Measurements from ENCODE around the gene CACNA2D1. TPM values are rescaled to one million over a fixed set of nuclear protein-coding genes. Genes with fewer than 3 reads are reported as not detected.
A peak's percentile ranks its signal among the peaks of the same experiment; 100 is the strongest.

The CACNA2D1 gene
- total RNA-seq, 1 donor from 2014 or later = 197 TPM

DNA sequence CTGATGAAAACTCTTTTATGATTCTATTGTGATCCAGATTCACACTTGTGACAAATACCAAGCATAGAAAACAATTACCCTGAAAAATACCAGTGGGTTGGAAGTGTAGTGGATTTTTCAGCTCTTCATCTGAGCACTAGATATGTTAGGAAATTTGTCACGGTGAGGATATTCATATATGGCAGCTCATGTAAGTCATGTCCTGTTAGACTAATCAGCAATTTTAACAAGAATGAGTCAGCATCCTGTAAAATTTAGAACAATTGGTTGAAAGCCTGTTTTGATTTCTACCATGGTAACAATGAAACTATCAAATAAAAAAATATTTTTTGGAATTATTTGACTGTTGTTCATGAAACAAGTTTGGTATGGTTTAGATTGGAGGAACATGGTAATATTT is 334.3 kb downstream of the CACNA2D1 start:
- DNase-seq = no peak

DNA sequence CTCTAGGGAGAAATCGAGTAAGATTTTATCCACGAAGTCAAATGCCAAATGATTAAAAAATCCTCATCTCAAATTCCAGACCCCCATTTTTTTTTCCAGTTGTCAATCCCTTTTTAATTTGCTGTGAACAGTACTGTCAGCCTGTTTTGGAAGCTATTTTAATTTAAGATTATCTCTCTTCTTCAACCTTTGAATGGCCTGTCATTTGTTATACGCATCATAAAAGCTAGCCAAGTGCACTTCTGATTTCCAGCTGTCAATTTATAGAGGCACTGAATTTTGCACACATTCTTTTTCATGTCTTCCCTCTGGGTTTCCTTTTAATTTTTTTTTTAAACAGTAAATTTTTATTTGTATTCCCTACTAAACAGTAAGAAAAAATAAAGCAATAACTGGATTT is 337.4 kb downstream of the CACNA2D1 start:
- no peak for DNase-seq

DNA sequence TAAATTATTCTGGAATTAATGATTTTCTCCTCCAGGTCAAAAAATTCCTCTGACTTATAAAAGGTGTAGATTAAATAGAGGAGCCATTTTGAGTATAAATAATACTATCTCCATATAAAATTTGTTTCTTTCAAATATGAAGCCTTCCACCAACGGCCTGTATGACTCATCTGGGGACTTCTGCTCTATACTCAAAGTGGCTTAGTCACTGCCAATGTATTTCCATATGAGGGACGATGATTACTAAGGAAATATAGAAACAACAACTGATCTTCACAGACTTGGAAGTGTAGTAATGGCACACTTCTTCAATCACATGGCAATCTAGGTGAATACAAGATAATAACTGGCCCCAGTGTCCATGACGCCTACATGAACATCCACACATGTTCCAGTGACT is 338.1 kb downstream of the CACNA2D1 start:
- no peak for DNase-seq

DNA sequence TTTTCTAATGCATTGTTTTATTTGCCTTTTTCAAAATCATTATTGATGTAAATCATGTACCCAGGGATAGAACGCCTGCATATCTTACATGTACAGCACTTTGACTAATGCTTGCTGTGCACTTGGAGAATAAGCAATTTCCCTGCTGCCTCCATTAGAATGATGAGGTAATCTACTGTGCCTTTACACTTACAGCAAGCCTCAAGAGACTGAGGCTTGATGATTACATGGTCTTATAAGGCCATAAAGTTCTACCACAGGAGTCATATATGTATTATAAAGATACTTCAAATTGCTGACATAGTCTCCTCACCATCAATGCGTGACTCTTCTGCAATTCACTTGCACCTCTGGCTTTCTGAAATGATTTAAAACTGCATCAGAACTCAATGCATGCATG is 345.2 kb downstream of the CACNA2D1 start:
- no peak for DNase-seq

DNA sequence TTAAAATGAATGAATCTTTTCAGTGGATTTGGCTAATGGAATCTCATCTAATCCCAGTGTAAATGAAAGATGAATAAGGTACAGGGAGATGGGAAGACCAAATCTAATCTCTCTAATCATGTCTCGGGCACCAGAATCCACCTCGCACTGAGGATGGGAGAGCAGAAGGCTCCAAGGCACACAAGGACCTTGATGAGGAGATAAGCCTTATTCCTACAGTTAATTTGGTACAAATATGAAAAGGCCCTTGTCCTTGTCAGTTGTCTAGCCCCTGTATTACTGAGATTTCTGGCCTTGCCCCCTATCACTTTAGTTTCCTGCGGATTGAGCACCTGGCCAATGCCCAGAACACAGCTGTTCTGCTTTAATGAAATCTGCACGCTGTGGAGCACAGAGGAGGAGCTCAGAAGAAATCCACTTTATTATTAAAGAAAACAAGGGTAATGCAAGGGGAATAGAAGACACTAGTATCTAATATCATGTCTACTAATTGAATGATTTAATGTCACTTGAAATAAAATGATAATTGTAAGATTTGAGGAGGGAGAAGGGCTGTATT is 352.4 kb downstream of the CACNA2D1 start:
- DNase-seq = peak; percentile 26

DNA sequence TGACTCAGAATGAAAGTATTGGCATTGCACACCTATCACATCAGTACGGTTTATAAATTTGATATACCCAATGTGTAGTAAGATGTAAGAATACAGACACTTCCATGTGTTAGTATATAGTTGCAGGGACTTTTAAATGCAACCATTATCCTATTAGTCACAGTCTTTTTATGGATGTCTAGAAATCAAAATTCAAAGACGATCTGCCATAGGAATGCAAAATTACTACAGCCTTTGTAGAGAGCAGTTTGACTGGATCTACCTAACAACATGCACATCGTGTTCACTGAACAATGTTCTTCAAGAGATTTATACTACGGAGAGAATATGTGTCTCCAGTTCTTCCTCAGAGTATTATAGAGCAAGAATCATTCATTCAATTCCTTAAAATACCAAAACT is 356.5 kb downstream of the CACNA2D1 start:
- no peak for DNase-seq

DNA sequence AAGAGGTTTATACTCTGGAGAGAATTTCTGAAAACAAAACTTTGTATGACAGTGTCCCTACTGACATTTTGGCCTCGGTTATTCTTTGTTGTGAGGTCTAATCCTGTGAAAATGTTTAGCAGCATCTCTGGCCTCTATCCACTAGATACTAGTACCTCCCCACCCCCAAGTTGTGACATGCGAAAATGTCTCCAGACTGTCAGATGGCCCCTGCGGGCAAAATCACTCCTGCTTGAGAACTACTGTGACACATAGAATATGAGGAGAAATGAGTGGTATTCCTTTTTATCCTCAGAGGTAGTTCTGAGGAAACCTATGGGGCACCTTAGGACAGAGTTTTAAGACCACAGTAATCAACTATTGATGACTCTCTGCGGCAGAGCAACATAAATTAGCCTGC is 358.5 kb downstream of the CACNA2D1 start:
- no peak for DNase-seq

DNA sequence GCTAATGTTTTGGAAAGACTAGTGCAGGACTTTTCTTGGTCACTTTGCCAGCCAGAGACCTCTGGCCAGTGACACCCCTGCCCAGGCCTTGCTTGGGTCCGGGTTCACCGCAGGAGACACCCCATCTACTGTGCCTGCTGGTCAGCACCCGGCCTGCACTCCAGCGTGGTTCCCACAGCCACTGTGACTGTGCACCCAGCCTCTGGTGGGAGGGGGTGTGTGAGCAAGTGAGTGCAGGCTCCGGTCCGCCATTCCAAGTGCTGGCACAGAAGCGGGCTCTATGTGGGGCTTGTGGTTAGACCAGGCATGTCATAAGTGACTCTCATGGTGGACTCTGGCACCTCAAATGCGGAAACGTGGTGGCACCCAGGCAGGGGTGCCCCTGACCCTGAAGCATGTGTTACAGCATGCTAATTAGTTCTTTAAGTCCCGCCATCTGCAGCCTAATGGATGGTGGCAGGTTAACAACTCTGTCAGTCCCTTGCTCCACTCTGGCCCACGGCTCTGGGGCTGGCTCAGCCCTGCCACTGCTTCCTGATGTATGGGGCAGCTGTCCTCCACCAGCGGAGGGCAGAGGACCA is 361.8 kb downstream of the CACNA2D1 start:
- no peak for DNase-seq

DNA sequence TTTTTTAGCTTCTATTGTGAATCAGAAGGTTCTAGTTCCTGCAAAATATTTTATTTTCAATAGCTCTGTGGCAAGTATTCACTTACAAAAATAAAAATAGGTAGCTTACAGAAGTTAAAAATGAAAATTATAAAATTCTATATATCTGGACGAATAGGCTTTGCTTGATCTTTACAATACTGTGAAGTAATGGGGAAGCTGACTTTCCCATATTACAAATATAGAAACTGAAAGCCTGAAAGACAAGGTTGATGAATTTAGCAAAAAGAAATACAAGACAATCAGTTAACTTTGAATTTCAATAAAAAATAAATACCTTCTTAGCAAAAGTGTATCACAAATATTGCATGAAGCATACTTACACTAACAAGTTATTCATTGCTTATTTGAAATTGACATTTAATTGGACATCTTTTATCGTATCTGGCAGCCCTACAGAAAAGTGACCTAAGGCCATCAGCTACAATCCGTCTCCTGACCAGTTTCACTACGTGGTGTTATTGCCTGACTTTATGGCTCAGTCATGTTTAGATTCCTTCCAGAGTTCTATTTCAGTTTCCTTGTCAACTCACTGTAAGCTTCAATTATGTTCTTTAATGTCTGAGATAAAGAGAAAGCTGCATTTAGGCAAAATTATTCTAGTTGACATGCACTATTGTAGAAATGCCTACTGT is 363.2 kb downstream of the CACNA2D1 start:
- no peak for DNase-seq

DNA sequence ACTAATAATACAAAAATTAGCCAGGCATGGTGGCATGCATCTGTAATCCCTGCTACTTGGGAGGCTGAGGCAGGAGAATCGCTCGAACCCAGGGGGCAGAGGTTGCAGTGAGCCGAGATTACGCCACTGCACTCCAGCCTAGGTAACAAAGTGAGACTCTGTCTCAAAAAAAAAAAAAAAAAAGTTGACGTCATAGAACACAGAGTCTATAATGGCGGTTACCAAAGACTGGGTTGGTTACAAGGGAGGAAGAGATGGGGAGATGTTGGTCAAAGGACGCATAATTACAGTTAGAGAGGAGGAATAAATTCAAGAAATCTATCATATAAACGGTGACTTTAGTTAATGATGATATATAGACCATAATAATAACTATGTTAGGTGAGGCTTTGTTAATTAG is 364.1 kb downstream of the CACNA2D1 start:
- DNase-seq = no peak

DNA sequence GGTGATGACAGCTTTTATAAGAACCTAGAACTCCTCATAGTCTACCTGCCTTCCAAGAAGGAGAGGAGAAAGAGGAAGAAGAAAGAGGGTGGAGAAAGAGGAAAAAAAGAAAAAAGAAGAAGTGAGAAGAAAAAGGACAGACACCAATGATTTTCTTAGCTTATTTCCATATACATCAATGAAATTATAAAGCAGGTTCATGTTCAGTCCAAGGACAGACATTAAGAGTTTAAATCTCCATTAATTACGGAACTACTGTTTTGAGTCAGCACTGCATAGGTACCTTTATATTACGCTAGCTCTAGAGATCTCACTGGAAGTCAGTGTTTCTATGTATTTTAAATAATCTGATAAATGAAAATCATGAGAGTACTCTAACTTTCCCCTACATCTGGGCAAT is 364.8 kb downstream of the CACNA2D1 start:
- no peak for DNase-seq

DNA sequence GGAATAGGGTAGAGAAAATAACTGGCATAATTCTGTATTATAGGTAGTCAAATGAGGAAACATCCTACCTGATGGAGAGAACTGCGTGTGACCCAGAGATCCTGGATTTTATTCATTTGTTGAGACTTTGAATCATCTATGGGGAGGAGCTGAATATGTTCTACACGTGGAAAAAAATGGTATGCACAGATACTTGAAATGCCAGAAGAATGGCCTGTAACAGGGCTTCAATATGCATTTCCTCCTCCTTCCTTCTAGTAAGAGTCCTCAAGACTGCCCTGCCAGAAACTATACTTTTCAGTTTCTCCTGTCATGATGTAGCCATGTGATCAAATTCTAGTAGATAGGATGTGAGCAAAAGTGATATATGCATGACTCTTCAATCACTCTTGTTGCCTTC is 372.1 kb downstream of the CACNA2D1 start:
- no peak for DNase-seq

DNA sequence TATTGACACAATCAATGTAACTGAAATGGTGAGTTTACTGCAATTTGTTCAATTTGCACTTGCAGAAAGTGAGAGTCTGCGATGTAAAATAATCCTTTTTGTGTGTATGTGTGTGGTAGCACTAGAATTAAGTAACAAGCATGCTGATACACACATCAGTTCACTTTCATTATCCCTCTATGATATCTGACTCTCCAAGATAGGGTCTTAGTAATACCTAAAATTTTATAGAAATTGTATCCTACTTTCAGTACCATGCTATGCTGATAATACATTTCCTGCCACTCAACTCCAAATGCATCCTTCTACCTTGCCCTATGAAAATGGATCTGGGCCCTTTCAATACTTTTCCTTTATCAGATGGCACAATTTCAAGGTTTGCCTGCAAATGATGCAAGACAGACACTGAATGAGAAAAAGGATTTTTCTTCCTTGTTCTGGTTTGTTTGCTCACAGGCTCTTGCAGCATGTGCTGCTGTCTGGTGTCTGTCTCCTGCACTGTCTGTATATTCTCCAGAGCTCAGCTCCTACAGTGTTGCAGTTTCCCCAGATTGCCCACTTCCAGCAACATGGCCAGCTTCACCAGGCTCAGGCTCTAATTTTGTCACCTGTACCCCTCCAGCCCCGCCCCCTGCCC is 375.8 kb downstream of the CACNA2D1 start:
- no peak for DNase-seq

DNA sequence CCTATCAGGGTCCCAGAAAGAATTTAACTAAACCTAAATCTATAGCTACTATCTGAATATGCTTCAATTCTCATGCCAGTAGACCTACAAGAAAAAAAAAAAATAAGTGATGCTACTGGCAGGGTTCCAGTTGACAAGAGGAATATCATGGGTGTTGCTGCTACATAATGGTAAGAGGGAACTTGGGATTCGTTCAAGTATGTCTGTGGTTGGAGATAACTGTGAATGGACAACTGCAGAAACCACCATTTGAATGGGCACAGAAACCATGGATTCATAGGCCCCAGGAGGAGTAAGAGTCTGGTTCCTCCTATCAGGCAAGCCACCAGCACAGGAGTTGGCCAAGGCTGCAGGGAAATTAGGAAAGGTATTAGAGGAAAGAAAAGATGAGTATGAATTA is 386.1 kb downstream of the CACNA2D1 start:
- no peak for DNase-seq

DNA sequence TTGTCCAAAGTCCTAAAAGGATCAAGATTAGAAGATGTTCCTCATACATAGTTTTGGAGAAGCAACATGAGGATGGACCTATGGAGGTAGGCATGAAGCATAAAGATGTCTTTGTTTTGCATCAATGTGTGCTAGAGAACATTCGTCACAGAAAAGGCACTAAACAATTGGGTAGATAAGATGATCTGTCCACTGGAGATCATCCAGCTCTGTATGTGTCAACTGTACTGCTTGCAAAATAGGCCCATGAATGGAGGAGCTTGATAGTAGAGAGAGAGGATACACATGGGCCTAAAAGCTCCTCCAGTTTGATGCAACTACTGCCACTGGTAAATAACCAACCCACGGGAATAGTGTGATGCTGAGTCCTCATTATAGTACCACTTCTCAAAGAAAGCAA is 387.3 kb downstream of the CACNA2D1 start:
- no peak for DNase-seq

DNA sequence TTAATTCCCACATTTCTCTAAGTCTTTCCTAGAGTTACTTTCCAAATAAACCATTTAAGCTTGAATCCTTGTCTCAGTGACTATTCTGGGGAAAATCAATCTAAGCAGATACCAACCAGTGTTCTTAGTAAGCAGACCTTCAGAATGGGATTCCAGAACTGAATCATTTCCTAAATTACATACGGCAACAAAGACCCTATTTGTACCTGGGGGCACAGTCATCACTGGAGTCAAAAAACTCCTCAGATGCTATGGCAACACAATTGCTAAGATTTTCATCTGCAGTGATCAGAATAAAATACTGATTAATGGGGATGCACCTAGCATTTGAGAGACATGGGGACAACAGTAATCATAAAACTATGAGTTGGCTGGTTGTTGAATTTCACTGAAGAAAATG is 389.0 kb downstream of the CACNA2D1 start:
- no peak for DNase-seq

DNA sequence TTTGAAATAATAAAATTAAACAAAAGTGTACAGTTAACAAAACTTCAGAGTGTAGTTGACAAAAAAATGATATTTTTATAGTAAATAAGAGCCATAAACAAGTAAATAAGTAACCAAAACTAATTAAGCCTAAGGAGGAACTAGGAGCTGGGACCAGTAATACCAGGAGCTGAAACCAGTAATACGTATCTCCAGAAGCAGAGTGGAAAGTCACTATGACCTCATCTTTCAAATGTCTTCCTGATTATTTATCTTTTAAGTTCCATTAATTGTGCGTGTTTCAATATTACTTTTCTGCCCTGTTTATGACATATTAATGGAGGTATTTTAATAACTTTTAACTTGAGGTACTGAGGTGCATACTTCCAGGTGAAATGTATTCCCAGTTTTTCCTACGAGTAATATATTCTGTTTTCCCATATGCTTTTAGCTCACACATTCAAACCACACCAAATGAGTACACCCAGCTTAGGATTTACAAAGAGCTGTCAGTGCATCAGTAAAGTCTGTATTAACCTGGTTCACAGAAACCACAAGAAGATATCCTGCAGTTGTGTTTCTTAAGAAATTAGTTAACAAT is 390.0 kb downstream of the CACNA2D1 start:
- DNase-seq = no peak

DNA sequence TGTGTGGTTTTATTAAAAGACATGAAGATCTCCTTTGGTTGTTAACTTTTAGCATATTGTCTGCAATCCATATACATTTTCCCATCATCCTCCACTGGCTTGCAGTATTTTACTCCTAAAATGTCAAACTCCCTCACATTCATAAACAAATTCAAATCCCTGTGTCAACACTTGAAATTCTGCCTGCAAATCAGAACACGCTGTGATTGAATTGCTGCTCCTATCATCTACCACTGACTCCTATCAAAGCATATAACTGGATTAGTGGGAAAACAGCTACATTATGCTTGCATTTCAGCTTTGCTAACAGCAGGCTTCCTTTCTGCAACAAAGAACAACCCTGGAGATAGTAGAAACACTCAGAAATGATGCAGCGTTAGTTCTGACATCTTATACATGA is 392.0 kb downstream of the CACNA2D1 start:
- DNase-seq = peak; percentile 22

DNA sequence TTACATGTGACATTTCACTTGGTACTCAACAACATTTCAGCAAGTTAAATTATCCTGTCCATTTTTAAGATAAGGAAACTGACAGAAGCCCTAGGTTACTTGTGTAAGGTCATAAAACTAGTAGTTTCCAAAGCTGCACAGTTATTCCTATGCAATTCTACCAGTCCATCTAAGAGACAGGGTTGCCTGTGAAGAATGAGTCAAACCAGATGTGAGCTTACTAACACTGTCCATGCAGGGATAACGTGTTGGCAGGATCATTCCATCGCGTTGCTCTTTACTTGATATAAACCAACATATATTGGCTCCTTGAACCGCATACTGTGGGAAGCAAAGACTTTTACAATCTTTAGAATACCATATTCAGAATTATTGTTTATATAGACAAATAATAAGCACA is 392.8 kb downstream of the CACNA2D1 start:
- DNase-seq = no peak

DNA sequence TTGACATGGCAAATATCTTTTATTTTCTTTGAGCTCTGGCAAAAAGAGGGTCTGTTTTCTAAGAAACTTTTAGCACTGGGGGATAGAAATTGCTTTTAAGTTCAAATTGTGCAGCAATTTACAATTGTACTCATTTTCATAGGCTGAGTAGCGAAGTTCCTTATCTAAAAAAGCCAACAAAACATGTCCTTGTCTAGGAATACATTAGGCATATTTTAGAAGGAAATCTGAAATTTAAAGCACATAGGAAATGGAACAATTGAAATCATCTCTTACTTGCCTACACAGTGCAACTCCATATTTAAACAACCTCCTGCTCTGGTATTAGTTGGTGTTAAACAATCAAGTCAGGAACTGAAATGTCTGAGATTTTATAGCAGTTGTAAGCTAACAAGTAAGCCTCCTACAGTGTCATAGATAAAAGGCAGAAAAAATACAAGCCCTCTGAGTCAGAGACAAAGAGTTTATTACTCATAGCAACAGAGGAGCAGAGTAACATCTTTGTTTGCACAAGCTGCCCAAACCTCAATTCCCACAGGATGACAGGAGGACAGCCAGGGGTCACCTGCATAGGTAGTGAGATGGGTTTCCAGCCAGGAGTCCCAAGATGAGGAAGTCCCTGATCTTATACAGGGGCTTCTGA is 393.6 kb downstream of the CACNA2D1 start:
- DNase-seq = peak; percentile 16

DNA sequence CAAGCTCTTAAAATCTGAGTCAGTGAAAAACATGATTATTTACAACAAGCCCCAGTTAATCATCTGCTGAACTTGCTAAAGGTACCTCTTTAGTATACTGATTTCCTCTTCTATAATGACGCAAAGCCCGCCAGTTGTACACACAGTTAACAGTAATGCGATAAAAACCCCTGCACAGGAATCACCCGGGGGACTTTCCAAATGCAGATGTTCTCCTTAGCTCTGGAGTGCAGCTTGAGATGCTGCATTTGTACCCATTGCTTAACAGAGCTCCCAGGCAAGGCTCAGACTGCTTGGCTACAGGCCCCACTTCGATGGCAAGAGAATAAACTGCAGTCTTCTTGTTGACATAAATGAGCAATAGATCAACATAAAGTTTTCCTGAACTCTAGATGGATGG is 394.1 kb downstream of the CACNA2D1 start:
- no peak for DNase-seq

DNA sequence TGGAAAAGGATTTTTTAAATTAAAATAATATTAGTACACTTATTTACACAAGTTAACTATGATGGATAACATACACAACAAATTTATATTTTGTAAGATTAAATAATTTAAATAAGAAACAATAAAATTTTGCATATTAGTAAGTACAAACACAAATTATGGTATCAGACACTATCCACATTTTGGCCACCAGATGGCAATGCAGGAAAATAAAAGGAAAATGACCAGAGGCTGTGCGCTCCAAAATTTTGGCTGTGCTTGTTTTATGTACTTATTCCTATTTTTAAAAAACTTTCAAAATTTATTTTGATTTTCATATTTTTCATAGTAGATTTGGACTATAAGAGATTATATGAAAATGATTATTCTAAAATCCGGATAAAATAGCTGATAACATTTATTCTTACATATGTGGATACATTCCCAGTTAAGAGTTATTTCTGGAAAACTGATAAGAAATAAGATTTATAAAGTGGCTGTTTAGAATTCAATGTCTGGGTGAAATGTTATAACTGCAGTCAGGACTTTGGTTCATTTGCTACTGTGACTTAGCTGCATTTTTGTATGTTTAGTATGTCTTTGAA is 399.0 kb downstream of the CACNA2D1 start:
- peak; percentile 82 for DNase-seq
